Nephron progenitor cell (in vitro differentiated cells): ENCODE results near the gene UCHL5.

Source experiments
- DNase-seq: peaks from one replicate; pipeline ENCODE4 v3.0.0; 2021
- H3K27ac Mint-ChIP-seq: 2 replicates; pipeline ENCODE4 v1.8.0; 2021; ENCODE audit warnings: mild to moderate bottlenecking, moderate library complexity, mixed read lengths
- H3K27me3 Mint-ChIP-seq: 2 replicates; pipeline ENCODE4 v1.8.0; 2021; ENCODE audit warnings: mild to moderate bottlenecking, low read depth, mixed read lengths; ENCODE audit not compliant: poor library complexity
- H3K36me3 Mint-ChIP-seq: 2 replicates; pipeline ENCODE4 v1.8.0; 2021; ENCODE audit warnings: low read depth, mixed read lengths
- H3K4me1 Mint-ChIP-seq: 2 replicates; pipeline ENCODE4 v1.8.0; 2021; ENCODE audit warnings: mixed read lengths
- H3K4me3 Mint-ChIP-seq: 2 replicates; pipeline ENCODE4 v1.8.0; 2021; ENCODE audit warnings: mild to moderate bottlenecking, moderate library complexity, mixed read lengths
- H3K9me3 Mint-ChIP-seq: 2 replicates; pipeline ENCODE4 v1.8.0; 2021; ENCODE audit warnings: mild to moderate bottlenecking, moderate library complexity, mixed read lengths
- TF ChIP-seq, protein P1 (sequence below): fragments of 200-600 bp; sonication (generic); IDR thresholded peaks from 2 replicates; pipeline ENCODE4 v1.5.0; 2021; ENCODE audit warnings: antibody characterized with exemption

Gene UCHL5, protein sequence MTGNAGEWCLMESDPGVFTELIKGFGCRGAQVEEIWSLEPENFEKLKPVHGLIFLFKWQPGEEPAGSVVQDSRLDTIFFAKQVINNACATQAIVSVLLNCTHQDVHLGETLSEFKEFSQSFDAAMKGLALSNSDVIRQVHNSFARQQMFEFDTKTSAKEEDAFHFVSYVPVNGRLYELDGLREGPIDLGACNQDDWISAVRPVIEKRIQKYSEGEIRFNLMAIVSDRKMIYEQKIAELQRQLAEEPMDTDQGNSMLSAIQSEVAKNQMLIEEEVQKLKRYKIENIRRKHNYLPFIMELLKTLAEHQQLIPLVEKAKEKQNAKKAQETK

DNA sequence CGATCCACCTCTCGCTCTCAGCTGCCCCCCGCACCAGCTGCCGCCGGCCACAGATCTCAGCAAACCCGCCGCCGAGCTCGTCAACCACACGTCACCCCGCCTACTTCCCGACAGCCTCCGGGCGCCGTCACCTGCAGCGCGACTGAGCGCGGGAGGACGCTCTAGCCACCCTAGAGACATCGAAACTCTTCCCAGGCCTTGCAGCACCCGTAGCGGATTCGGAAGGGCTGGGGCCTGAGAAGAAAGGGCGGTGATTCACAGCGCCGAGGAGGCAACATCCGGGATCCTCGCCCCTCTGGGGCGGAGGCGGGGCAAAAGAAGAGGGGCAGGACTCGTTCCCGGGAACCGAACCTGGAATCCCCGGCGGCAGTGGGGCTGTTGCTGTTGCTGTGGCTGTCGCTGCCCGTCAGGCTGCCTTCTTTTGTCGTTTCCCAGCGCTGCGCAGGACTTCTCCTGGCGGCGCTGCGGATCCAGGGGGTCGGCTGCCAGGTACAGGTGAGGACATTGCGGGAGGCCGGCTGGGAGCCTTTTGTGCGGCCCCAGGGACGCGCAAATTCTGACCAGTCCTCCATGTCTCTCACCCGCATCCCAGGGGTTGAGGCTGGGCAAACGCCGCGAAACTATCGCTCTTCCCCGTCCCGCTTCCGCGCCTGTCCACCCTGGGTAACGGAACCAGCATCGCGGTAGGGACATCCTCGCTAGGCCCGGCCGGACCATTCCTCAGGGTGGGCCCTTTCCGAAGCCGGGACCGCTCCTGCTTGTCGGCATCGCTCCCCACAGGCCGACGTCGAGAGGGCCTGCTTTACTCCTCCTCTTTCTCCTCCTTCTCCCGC, at the start of gene UCHL5, which contains the start of gene RO60:
Gene UCHL5 (minus strand): TSS at position 79 of the 833 bp plus-strand sequence. CDS start 100 bp downstream, outside the sequence.
Gene RO60 (plus strand): TSS at position 331 of the 833 bp plus-strand sequence. CDS start 9,443 bp downstream, outside the sequence.
- H3K4me1 Mint-ChIP-seq: peaks cover 38% of the 10 kb centered on the region
- H3K9me3 Mint-ChIP-seq: peaks cover 13% of the 10 kb centered on the region
- peaks cover 19% of the 10 kb centered on the region for H3K36me3 Mint-ChIP-seq
- H3K4me3 Mint-ChIP-seq: peak within 1 kb of the TSS; percentile 97
- peak; percentile 91 for DNase-seq
- no peaks in the 10 kb centered on the region for H3K27me3 Mint-ChIP-seq
- H3K27ac Mint-ChIP-seq: peak within 1 kb of the TSS; percentile 99
- TF ChIP-seq, protein P1, sequence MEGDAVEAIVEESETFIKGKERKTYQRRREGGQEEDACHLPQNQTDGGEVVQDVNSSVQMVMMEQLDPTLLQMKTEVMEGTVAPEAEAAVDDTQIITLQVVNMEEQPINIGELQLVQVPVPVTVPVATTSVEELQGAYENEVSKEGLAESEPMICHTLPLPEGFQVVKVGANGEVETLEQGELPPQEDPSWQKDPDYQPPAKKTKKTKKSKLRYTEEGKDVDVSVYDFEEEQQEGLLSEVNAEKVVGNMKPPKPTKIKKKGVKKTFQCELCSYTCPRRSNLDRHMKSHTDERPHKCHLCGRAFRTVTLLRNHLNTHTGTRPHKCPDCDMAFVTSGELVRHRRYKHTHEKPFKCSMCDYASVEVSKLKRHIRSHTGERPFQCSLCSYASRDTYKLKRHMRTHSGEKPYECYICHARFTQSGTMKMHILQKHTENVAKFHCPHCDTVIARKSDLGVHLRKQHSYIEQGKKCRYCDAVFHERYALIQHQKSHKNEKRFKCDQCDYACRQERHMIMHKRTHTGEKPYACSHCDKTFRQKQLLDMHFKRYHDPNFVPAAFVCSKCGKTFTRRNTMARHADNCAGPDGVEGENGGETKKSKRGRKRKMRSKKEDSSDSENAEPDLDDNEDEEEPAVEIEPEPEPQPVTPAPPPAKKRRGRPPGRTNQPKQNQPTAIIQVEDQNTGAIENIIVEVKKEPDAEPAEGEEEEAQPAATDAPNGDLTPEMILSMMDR: no peak

DNA sequence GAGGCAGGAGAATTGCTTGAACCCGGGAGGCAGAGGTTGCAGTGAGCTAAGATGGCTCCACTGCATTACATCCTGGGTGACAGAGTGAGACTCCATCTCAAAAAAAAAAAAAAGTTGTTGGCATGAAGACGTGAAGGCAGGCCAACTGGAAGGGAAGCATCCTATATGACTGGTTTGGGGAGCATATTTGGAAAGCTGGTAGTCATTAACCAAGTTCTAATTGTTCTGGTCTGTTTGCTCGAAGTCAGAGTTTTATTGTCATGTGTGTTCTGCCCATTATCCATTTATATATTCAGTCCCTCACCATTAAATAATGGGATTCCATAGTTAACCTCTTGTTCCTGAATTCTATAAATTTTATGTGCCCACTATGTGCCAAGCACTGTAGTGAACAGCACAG, 49.3 kb upstream of the UCHL5 start:
- H3K4me1 Mint-ChIP-seq: peaks cover 26% of the 10 kb centered on the region
- H3K27ac Mint-ChIP-seq: no peak overlapping the region
- TF ChIP-seq, protein P1: no peak
- no peaks in the 10 kb centered on the region for H3K36me3 Mint-ChIP-seq
- H3K9me3 Mint-ChIP-seq: no peaks in the 10 kb centered on the region
- no peak for DNase-seq
- H3K27me3 Mint-ChIP-seq: peaks cover 3% of the 10 kb centered on the region
- no peak overlapping the region for H3K4me3 Mint-ChIP-seq

DNA sequence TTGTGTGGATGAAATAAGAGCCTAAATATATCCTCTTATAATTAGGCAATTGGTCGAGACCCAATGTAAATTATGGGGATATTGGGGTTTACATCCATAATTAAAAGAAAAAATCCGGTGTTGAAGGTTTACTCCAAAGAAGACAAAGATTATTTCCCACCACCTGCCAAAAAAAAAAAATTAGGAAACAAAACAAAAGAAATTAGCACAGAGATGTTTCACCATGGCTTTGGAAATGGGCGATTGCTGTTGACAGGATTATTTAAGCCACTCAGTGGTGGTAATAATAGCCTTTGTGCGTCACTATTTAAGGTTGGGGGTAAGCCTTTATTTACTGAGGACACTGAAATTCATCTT, 46.6 kb upstream of the UCHL5 start:
- Mint-ChIP-seq H3K36me3 (no peaks in the 10 kb centered on the region), H3K4me1 (peaks cover 20% of the 10 kb centered on the region), H3K27me3 (peaks cover 3% of the 10 kb centered on the region), H3K27ac (no peak overlapping the region), H3K9me3 (no peaks in the 10 kb centered on the region), H3K4me3 (peak overlapping the region; percentile 88)
- no peak for DNase-seq
- TF ChIP-seq, protein P1: no peak

DNA sequence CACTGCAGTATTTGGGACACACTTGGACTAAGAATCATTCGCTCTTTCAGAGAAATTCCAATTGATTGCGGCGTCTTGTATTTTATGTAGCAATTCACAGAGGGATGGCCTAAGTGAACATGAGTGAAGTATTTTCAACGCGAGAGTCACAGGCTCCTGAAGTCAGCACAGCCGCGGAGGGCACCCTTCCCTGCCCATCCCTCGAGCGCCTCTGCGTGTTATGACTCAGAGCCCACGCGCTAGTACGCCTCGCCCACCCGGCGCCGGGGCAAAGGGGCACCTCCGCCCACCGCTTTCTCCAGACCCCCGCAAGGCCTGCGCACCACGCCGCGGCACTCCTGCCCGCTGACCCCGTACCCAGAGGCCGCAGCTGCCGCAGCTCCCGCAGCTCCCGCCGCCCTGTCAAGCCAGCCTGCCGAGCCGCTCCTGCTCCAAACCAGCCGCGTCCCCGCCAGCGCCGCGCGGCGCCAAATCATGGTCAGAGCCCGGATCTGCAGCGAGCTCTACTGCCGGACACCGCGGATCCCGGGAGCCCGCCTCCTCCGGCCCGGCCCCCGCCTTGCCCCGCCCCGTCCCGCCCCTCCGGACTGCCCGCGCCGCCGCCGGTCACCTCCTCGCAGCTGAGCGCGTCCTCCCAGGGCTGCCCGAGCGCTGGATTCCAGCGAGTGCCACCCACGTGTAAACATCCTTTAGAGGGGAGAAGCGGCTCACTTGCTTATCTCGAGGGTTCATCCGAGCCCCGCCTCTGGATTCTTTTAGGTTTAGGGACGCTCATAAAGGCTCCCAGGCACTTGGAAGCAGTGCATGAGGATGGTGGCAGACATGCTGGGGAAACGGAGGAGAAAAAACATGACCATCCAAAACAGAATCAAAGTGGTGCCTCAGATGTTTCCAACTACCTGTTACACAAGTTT, 46.0 kb upstream of the UCHL5 start, which contains the start of gene GLRX2:
Gene GLRX2 (minus strand): TSS at position 508 of the 914 bp plus-strand sequence. CDS start 32 bp downstream, at position 476.
- Mint-ChIP-seq H3K4me3 (peak within 1 kb of the TSS; percentile 88), H3K36me3 (no peaks in the 10 kb centered on the region), H3K4me1 (peaks cover 20% of the 10 kb centered on the region), H3K27me3 (peaks cover 3% of the 10 kb centered on the region), H3K27ac (peak within 1 kb of the TSS; percentile 93), H3K9me3 (no peaks in the 10 kb centered on the region)
- TF ChIP-seq, protein P1: no peak
- DNase-seq: peak; percentile 90

DNA sequence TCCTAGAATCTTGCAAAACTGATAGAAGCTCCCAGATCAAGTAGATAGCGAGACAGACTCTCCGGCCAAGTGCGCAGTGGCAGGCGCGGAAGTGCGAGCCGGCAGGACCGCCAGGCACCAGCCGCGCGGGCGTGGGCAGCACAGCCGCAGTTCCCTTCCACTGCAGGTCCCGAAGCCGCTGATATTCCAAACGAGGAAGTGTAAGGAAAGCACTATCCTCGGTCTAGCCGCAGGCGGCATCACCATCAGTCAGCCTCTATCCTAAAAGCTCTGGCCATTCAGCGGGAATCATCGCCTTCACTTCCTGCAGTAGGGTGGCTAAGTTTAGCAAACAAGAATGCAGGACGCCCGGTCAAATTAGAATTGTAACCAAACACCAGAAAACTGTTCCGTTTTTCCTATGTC, 45.3 kb upstream of the UCHL5 start:
- peak; percentile 46 for DNase-seq
- peaks cover 20% of the 10 kb centered on the region for H3K4me1 Mint-ChIP-seq
- H3K27ac Mint-ChIP-seq: peak overlapping the region; percentile 82
- no peaks in the 10 kb centered on the region for H3K9me3 Mint-ChIP-seq
- TF ChIP-seq, protein P1: no peak
- no peaks in the 10 kb centered on the region for H3K36me3 Mint-ChIP-seq
- peaks cover 3% of the 10 kb centered on the region for H3K27me3 Mint-ChIP-seq
- H3K4me3 Mint-ChIP-seq: peak overlapping the region; percentile 88
